OCI-LY7 (cell line): ENCODE results near the gene NBPF14. TPM values are rescaled to one million over a fixed set of nuclear protein-coding genes. Genes with fewer than 3 reads are reported as not detected.
"Not testable (repeated sequence)": the region's sequence is repeated elsewhere in the genome, so short reads cannot be mapped to it uniquely, and the experiment has no call there.

Experiments
- Bru-seq: library from RNA; stranded (reverse); fragments of 400-500 nt; gene quantifications from one replicate; lab custom pipeline; 2021; lab: Mats Ljungman, UMichigan
- BruChase-seq, 2 experiments: library from RNA; stranded (reverse); fragments of 400-500 nt; gene quantifications; one replicate each; lab custom pipeline; 2021; lab: Mats Ljungman, UMichigan
- BruUV-seq: library from RNA; stranded (reverse); fragments of 400-500 nt; replicated peaks from 2 replicates; lab custom pipeline; 2021; lab: Mats Ljungman, UMichigan
- CTCF ChIA-PET: fragments of 300-600 bp; sonication (Branson Sonifier 250); formaldehyde crosslinking; loops from one replicate; lab custom pipeline; 2022; ENCODE audit warnings: antibody characterized with exemption; ENCODE audit not compliant: unreplicated experiment; lab: Charles Lee
- POLR2A ChIA-PET: fragments of 300-600 bp; sonication (Branson Sonifier 250); formaldehyde crosslinking; loops from one replicate; lab custom pipeline; 2022; ENCODE audit warnings: antibody characterized with exemption; lab: Charles Lee
- DNase-seq: peaks from one replicate; pipeline ENCODE4 v3.0.0-alpha.2; 2015; ENCODE audit warnings: low spot score
- H2AFZ ChIP-seq: fragments of 200-600 bp; sonication (generic), shearing (Covaris generic); 2 replicates; pipeline ENCODE4 v1.6.1; 2014; ENCODE audit warnings: mild to moderate bottlenecking, antibody characterized with exemption, low read length, moderate library complexity
- H3K27ac ChIP-seq: fragments of 200-600 bp; sonication (generic); 2 replicates; pipeline ENCODE4 v1.5.1; 2014; ENCODE audit warnings: mixed run types, low read depth, mild to moderate bottlenecking, moderate library complexity, low read length, inconsistent platforms; ENCODE audit not compliant: poor library complexity, severe bottlenecking
- H3K36me3 ChIP-seq: fragments of 200-600 bp; sonication (generic); 2 replicates; pipeline ENCODE4 v1.6.1; 2014; ENCODE audit warnings: mild to moderate bottlenecking, antibody characterized with exemption, low read length, moderate library complexity, mixed read lengths; ENCODE audit not compliant: insufficient read depth
- H3K4me1 ChIP-seq: fragments of 200-600 bp; sonication (generic); 2 replicates; pipeline ENCODE4 v1.5.1; 2014; ENCODE audit warnings: mild to moderate bottlenecking, low read length; ENCODE audit not compliant: insufficient read depth, poor library complexity, severe bottlenecking
- H3K4me2 ChIP-seq: fragments of 200-600 bp; sonication (generic); 2 replicates; pipeline ENCODE4 v1.6.1; 2014; ENCODE audit warnings: mild to moderate bottlenecking, low read length
- H3K4me3 ChIP-seq: fragments of 200-600 bp; sonication (generic); 2 replicates; pipeline ENCODE4 v1.5.1; 2014; ENCODE audit warnings: mild to moderate bottlenecking, low read depth, low read length; ENCODE audit not compliant: poor library complexity, severe bottlenecking
- H3K79me2 ChIP-seq: fragments of 200-600 bp; sonication (generic); 2 replicates; pipeline ENCODE4 v1.6.1; 2016; ENCODE audit warnings: low read depth, mild to moderate bottlenecking, low read length, moderate library complexity, mixed read lengths; ENCODE audit not compliant: insufficient read depth
- H3K9me2 ChIP-seq: fragments of 200-600 bp; sonication (generic); 2 replicates; pipeline ENCODE4 v1.6.1; 2016; ENCODE audit warnings: mild to moderate bottlenecking, low read length, mixed read lengths; ENCODE audit not compliant: insufficient read depth
- H3K9me3 ChIP-seq: fragments of 200-600 bp; sonication (generic); 2 replicates; pipeline ENCODE4 v1.6.1; 2014; ENCODE audit warnings: mild to moderate bottlenecking, mixed run types, low read length, mixed read lengths
- H4K20me1 ChIP-seq: fragments of 200-600 bp; sonication (generic); 2 replicates; pipeline ENCODE4 v1.6.1; 2014; ENCODE audit warnings: mild to moderate bottlenecking, antibody characterized with exemption, low read length, moderate library complexity, mixed read lengths; ENCODE audit not compliant: insufficient read depth
- intact Hi-C: fragments of 100-400 bp; cut with micrococcal nuclease; formaldehyde crosslinking; loops from one replicate; pipeline ENCODE4 v1.10.0; 2022; ENCODE audit not compliant: unreplicated experiment
- long read RNA-seq: library from polyadenylated mRNA; stranded (forward); transcript quantifications from one replicate; pipeline ENCODE4 v2.0.0, GENCODE V29; 2022
- total RNA-seq, 2 experiments: library from RNA; depleted of rRNA in 1 of 2; stranded (reverse); fragments of >200 nt in 1 of 2; shearing (Covaris generic) in 1 of 2; gene quantifications; 2 replicates each; pipeline ENCODE4 v1.2.3, GENCODE V29; 2014 to 2022

Gene NBPF14, protein sequence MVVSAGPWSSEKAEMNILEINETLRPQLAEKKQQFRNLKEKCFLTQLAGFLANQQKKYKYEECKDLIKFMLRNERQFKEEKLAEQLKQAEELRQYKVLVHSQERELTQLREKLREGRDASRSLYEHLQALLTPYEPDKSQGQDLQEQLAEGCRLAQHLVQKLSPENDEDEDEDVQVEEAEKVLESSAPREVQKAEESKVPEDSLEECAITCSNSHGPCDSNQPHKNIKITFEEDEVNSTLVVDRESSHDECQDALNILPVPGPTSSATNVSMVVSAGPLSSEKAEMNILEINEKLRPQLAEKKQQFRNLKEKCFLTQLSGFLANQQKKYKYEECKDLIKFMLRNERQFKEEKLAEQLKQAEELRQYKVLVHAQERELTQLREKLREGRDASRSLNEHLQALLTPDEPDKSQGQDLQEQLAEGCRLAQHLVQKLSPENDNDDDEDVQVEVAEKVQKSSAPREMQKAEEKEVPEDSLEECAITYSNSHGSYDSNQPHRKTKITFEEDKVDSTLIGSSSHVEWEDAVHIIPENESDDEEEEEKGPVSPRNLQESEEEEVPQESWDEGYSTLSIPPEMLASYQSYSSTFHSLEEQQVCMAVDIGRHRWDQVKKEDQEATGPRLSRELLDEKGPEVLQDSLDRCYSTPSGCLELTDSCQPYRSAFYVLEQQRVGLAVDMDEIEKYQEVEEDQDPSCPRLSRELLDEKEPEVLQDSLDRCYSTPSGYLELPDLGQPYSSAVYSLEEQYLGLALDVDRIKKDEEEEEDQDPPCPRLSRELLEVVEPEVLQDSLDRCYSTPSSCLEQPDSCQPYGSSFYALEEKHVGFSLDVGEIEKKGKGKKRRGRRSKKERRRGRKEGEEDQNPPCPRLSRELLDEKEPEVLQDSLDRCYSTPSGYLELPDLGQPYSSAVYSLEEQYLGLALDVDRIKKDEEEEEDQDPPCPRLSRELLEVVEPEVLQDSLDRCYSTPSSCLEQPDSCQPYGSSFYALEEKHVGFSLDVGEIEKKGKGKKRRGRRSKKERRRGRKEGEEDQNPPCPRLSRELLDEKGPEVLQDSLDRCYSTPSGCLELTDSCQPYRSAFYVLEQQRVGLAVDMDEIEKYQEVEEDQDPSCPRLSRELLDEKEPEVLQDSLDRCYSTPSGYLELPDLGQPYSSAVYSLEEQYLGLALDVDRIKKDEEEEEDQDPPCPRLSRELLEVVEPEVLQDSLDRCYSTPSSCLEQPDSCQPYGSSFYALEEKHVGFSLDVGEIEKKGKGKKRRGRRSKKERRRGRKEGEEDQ (N-terminal part only)
- total RNA-seq (2014; rRNA removed; shearing (Covaris generic)) (14.4 and 21.1 TPM in 2 replicates), total RNA-seq (2022) (22.4 and 25.9 TPM in 2 replicates), Bru-seq, nascent RNA (percentile 64 among the genes with signal in this experiment), BruChase-seq, experiment 1, labeled RNA remaining after a 6-hour chase (percentile 50 among the genes with signal in this experiment), BruChase-seq, experiment 2, labeled RNA remaining after a 2-hour chase (percentile 56 among the genes with signal in this experiment)
- long read RNA-seq, partial matches to known transcripts, result 0 of 10 reads
- long read RNA-seq, other reads (novel, unspliced or antisense), result 7 of 10 reads

DNA sequence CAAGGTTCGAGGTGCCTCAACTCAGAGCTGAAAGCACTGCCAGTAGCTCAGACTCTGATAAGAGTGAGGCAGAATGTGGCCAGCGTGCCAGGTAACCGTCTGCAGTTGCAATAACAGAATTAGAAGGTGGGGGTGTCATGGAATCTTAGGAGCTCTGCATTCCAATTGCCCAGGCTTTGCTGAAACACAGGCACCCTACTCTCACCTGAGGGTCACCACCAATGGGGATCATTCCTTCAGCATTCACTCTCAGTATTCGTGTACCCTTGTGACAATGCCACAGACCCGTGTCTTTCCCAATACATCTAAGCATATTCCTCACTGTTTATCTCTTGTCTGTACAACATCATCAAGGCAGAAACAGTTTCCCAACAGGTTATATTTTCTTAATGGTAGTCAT is at the start of gene NBPF14:
TSS of gene NBPF14 (minus strand) at position 101 of the 400 bp plus-strand sequence. CDS start 294 bp downstream, outside the sequence.
- DNase-seq, H3K27ac ChIP-seq, H3K4me1 ChIP-seq, H3K4me2 ChIP-seq, H3K4me3 ChIP-seq, H3K36me3 ChIP-seq, H3K9me2 ChIP-seq, BruUV-seq, intact Hi-C loops, POLR2A ChIA-PET, CTCF ChIA-PET, H4K20me1 ChIP-seq, H3K9me3 ChIP-seq, H3K79me2 ChIP-seq, H2AFZ ChIP-seq: not testable (repeated sequence)

DNA sequence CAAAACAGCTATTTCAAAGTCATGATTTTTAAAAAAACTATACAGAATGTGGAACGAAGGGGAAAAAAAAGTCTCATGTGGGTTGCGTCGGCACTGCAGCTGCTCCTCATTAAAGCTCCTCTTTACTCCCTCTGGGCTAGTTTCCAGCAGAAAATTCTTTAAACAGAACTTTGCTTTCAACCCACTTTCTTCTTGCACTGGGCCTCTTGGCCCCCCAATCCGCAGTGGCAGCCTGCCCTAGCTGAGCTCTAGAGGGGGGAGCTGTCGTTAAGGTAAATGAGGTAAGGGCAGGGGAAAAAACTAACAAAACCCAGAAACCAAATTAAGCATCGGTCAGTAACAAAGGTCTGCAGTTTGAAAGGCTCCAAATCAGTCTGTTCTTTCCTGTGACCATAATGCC is 29.6 kb upstream of the NBPF14 start:
- H3K4me2 ChIP-seq, BruUV-seq, H2AFZ ChIP-seq, H3K9me2 ChIP-seq, H4K20me1 ChIP-seq, intact Hi-C loops, H3K27ac ChIP-seq, H3K4me1 ChIP-seq, H3K36me3 ChIP-seq, CTCF ChIA-PET, POLR2A ChIA-PET, H3K4me3 ChIP-seq, DNase-seq, H3K9me3 ChIP-seq, H3K79me2 ChIP-seq: not testable (repeated sequence)

DNA sequence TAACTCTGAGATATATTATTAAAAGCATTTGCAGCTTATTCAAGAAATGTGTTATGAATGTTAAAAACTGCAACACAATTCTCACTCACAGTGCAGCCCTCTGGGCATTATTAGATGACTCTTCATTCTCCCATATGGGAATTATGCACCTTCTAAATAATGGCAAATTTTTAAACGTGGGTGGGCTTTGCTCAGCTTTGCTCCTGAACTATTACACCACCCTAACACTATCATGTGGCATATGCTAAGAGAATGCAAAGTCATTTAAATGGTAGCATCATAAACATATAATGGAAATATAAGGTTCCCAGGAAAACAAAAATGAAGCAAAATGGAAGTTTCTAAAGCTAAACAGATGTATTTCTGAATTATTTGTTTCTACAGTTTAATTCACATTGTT is 22.4 kb upstream of the NBPF14 start:
- BruUV-seq, H3K4me1 ChIP-seq, H3K4me2 ChIP-seq, H2AFZ ChIP-seq, H3K27ac ChIP-seq, H3K36me3 ChIP-seq, H3K9me2 ChIP-seq, H3K4me3 ChIP-seq, intact Hi-C loops, DNase-seq, POLR2A ChIA-PET, H4K20me1 ChIP-seq, CTCF ChIA-PET, H3K79me2 ChIP-seq, H3K9me3 ChIP-seq: not testable (repeated sequence)

DNA sequence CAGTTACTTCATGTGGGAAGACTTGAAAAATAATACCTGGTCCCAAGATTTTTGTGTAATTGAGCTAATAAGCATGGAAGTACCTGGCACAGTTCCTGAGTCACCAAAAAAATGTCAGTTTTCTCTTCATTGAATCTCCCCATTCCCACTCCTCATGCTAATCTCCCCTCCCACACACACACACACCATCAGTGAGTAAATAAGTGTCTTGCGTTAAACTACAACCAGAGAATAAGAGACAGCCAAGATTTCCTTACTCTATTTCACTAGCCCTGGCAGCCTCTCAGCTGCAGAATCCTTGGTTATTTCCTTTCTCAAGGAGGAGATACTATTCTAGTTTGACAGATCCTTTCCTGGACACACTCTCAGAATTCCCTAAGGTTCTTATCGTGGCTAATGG is 9.5 kb upstream of the NBPF14 start:
- H3K9me3 ChIP-seq, result not testable (repeated sequence)

DNA sequence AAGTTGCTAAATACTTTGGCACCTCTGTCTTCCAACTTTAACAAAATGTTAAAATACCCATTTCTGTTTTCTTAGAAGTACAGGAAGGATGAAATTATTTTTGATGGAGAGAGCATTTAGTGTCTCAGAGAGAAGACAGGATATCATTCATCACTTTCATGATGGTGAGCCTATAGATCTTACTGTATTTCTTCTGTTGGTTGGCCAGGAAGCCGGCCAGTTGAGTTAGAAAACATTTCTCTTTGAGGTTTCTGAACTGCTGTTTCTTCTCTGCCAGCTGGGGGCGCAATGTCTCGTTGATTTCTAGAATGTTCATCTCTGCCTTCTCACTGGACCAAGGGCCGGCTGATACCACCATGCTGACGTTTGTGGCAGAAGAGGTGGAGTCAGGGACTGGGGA is 451 bp downstream of the NBPF14 start:
- H3K4me1 ChIP-seq, H3K4me3 ChIP-seq, H3K79me2 ChIP-seq, H3K27ac ChIP-seq, BruUV-seq, H2AFZ ChIP-seq, DNase-seq, POLR2A ChIA-PET, H3K4me2 ChIP-seq, H4K20me1 ChIP-seq, CTCF ChIA-PET, H3K36me3 ChIP-seq, intact Hi-C loops, H3K9me3 ChIP-seq, H3K9me2 ChIP-seq: not testable (repeated sequence)

More for the DNA sequence above, 9.5 kb upstream of the NBPF14 start:
- DNase-seq, H3K4me1 ChIP-seq, H3K4me3 ChIP-seq, H3K9me2 ChIP-seq, H3K36me3 ChIP-seq, H3K79me2 ChIP-seq, H4K20me1 ChIP-seq, BruUV-seq, H3K4me2 ChIP-seq, CTCF ChIA-PET, POLR2A ChIA-PET, H2AFZ ChIP-seq, H3K27ac ChIP-seq, intact Hi-C loops: not testable (repeated sequence)
